Hematopoietic multipotent progenitor cell treated with erythropoietin and hydrocortisone succinate and interleukin-3 and kit ligand, for 8 days (in vitro differentiated cells): ENCODE measurements around the gene PLCB2.

ENCODE experiments used
- DNase-seq: peaks from one replicate; pipeline ENCODE4 v3.0.0-alpha.2; 2015

The PLCB2 gene

GRCh38 chr15:40323953-40324937 lies 16.5 kb upstream of the PLCB2 start:
- DNase-seq = no peak

- DNase-seq = peak; percentile 94
Measured at GRCh38 chr15:40323239-40323952, 15.7 kb upstream of the PLCB2 start, which contains the start of gene INAFM2. Gene INAFM2, plus strand, starts transcription at chr15:40323692. Its CDS starts 364 bp downstream, at chr15:40324056.

DNA sequence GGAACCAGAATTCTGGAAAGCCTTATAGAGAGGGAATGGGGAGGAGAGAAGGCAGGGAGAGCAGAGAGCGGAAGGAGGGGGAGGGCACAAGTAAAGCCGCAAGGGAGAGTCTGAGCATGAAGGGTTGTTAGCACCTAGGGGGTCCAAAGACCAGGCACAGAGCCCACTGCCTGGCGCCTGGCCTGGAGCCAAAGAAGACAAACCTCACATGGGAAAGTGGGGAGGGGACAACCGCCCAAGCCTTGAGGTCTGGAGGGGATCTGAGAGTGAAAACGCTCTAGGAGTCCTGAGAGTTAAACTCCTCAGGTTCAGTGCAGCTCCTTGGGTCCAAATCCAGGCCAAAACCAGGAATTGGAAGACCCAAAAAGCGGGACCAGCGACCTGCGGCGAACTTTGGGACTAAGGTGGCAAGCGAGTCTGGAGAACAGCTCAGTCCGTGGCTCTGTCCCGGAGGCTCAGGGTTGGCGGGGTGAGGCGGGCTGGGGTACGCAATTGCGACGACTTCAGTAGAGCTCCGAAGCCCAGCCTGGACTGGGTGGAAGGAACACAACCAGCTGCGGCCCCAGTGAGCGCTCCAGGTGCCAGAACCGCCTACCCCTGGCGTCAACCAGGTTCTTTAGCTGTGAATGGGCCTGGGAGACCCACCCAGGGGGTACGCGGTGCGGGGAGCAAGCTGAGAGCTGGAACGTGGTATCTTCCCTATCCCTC lies 14.9 kb upstream of the PLCB2 start:
- no peak for DNase-seq

DNA sequence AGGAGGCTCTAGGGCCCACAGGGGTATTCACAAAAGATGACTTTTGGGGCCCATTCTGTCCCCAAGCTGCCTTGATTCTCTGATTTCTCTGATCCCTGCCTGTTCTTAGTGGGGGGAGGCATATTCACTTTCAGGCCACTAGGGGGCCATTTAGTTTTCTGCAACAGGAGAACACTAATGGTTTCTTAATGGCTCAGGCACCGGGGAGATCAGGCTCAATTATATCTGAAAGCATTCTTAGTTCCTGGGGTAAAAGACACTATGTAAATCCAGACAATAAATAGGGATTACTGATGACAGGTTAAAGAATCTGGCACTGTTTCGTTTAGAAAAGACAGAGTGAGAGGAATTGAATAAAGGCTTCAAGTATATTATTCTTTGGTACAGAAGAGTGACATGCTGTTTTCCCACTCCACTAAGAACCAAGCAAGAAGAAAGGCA lies 13.2 kb upstream of the PLCB2 start:
- DNase-seq = peak; percentile 78

GRCh38 chr15:40320409-40320808 lies 12.7 kb upstream of the PLCB2 start:
- DNase-seq = no peak

DNA sequence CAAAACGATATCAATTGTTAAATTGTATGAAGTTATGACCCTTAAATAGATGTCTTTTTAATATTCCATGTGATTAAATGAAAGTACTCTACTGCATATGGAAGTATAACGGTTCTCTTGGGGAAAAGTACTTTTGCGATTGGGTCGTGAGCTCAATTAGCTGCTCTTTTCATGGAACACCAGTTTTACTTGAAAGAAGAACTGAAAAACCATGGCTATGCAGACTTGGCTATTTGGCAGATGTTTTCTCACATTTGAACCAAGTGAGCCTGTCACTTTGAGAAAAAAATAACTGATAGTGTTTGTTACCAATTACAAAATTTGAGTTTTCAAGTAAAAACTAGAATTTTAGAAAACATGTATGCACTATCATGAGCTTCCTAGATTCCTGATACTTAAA lies 9.8 kb upstream of the PLCB2 start:
- DNase-seq = no peak

DNA sequence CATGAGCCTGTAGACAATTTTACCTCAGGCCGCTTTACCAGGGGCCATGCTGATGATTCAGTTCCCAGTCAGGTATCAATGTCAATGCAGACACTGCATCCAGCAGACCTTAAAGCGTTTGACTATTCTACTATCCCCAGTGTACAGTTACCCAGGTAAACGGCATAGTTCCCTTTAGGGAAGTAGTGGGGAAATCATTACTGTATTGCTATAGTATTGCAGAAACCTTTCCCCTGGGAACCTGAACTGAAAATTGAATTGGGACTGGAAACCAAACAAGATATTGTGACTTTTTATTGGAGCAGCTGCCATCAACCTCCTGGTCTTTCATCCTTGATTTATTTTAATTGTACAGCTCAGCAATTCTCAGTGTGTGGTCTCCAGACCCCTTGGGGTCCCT lies 9.2 kb upstream of the PLCB2 start:
- no peak for DNase-seq

GRCh38 chr15:40314723-40315276 lies 7.1 kb upstream of the PLCB2 start:
- DNase-seq = no peak

DNA sequence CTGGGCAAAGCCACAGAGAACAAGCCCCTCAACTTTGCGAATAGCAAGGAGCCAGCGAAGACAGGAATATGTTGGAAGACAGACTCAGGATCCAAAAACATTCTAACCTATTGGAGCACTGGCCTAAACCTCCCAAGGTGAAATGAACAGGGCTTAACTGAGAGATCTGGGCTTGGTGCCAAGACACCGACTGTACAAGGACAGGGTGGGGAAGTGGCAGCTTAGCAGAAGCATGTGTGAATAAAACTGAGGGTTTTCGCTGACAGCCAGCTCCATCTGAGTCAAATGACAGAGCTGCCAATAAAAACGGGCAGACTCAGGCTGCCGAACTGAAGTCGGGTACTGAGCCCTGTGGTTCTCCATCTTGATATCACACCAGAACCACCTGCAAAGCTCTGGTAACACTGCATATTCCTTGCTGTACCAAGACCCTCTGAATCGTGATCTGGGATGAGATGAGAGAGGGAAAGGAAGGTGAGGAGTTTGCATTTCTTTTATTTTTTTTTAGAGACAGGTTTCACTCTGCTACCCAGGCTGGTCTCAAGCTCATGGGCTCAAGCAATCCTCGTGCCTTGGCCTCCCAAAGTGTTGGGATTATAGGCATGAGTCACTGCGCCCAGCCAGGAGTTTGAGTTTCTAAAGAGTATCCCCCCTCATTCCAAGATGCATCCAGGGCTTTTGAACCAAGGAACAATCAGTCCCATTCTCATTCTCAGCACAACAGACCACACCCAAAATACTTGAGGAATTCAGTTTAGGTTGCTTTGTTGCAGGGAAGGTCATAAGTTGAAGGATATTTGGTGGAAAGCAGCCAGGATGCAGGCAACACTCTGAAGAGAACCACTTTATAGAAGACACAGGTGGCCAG lies 6.0 kb upstream of the PLCB2 start:
- peak; percentile 69 for DNase-seq

- no peak for DNase-seq
Measured at GRCh38 chr15:40312370-40313158, 4.8 kb upstream of the PLCB2 start.

GRCh38 chr15:40310993-40311392 lies 3.3 kb upstream of the PLCB2 start:
- no peak for DNase-seq

DNA sequence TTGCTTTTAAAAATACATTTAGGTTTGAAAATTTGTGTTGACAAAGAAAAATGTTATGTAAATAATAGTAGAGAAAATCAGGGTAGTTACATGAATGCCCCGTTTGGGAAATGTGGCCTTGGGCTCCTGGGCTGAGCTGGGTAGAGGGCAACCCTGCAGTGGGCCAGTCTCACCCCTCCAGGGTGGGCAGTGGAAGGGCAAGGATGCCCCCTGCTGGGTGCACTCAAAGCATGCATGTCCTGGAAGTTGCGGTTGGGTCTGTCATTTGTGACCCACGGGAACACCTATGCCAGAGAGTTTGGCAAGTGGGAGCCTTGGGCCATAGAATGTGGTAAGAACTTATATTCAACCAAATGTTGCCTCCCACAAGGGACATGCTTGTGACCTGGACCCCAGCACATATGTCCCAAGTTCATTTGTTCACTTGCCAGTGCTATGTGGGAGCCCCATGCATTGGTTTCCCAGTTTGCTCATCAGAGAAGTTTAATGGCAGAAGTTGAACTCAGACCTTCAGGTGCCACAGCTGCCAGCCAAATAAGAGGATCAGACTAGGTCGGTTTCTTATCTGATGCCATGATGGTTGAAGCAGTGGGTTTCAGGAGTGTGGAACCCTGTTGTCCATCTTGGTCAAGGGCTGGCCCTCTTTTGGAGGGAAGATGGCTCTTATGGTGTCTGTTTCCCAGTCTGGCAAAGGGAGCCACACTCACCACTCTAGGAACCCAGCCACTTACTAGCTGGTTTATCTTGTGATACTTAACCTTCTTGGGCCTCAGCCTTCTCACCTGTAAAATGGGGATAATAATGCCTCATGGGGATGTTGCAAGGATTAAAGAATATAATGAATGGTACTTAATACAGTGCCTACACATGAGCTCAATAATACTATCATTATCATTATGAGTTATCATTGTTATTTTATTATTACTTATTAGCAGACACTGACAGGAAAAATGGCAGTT lies 2.5 kb upstream of the PLCB2 start:
- peak; percentile 77 for DNase-seq

DNA sequence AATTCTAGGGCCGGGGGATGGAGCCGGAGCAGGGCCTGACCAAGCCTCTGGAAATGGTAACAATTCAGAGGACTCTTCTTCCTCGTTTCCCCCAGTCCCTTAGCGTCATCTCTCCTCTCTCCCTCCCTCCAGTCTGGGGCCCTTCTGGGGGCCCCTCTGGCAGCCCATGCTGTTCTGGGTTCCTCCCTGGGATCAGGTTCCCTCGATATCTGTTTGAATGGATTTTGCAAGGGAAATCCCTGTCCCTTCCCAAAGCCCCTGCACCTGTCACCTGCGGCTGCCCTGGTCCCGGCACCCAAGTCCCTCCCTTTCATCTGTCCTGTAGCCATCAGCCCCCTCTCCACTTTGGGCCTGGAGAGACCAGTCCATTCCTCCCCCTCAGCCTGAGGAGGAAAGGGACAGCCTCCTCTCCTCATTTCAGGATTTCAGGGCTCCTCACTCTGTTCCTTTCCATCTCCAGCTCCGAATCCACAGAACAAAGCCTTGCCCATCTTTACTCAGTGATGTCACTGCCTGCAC lies 1.7 kb upstream of the PLCB2 start:
- no peak for DNase-seq

GRCh38 chr15:40306908-40307307 lies 827 bp downstream of the PLCB2 start:
- peak; percentile 8 for DNase-seq

DNA sequence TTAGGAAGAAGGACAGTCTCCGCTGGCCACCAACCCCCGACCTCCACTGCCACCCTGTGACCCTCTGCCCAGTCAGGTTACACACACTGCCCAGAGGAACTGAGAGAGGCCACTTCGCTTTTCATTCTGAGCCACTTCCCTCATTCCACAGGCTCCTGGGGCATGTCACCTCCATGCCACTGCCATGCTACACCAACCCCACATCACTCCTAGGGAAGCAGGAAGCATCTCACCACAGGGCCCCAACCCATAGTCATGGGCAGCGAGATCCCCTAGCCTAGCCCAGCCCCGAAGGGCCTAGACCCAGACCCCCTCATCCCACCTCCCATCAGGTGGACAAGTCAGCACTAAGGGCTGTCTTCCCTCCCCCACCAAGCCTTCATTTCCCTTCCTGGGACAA lies 1.4 kb downstream of the PLCB2 start:
- no peak for DNase-seq

GRCh38 chr15:40305281-40305680 lies 2.5 kb downstream of the PLCB2 start:
- no peak for DNase-seq

DNA sequence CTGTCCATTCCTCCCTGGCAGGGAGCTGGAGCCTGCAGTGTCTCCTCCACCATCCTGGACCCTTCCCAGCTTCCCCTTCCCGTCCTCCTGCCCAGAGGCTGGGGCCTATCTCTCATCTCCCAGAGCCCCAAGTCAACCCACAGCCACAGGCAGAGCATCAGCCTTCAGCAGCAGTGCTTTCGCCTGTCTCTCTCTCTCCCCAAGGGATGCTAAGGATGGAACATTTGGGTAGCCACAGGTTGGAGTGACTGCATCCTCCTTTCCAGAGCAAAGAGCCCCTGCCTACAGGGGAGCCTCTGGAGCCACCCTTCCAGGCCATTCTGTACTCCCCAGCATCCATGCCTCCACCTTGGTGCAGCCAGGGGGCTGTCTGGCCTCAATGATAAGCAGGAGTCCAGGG lies 4.2 kb downstream of the PLCB2 start:
- no peak for DNase-seq

GRCh38 chr15:40302981-40303380 lies 4.8 kb downstream of the PLCB2 start:
- no peak for DNase-seq

DNA sequence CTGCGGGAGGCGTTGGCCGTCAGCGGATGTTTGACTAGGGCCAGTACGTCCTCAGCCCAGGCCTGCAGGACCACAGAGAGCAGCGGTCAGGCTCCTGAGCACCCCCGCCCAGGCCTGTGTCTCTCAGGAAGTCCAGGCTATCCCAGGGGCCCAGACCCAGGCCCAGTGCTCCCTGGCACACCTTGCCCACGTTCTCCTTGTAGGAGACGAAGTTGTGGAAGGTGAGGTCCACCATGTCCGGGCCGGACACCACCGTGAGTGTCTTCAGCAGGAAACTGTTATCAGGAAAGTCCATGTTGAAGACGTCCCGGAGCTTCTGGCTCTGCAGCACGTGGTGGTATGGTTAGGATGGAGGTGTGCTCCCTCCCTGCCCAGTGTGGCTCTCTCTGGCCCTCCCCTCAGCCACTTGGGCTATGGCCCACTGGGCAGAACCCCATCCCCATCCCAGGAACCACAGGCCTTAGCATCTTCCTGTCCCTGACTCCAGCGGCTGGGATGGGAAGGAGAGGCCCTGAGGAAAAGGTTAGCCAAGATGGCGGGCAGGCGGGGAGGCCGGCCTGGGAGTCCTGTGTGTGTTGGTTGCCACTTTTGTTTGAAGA lies 5.3 kb downstream of the PLCB2 start:
- no peak for DNase-seq
